EH (cell line): Measurements from ENCODE around the gene KNG1.
"Not testable (repeated sequence)": the region's sequence is repeated elsewhere in the genome, so short reads cannot be mapped to it uniquely, and the experiment has no call there.

Source experiments
- DNase-seq: peaks from one replicate; pipeline ENCODE4 v3.0.0-alpha.2; 2015; ENCODE audit warnings: low read depth

KNG1 gene

DNA sequence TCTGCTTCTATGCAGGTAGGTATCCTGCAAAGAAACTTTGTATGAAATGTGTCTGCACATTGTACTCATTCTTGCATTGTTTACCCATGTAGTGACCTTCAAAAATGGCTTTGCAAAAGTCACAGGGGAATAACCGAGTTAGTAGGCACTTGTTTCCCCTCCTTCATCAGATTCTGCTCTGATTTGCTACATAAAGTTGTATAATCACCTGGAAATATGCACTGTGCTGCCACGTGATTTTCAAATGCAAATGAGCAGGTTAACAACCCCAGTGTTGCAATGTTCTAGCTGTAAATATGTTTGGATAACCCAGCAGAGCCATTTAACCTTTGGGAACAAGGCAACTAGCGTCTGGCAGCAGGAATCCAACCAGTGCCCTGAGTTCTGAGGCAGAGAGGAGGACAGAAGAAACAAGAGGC is at the start of gene KNG1:
TSS of gene KNG1 (plus strand) at position 321 of the 419 bp plus-strand sequence. CDS start 184 bp downstream, outside the sequence.
- no peak for DNase-seq

DNA sequence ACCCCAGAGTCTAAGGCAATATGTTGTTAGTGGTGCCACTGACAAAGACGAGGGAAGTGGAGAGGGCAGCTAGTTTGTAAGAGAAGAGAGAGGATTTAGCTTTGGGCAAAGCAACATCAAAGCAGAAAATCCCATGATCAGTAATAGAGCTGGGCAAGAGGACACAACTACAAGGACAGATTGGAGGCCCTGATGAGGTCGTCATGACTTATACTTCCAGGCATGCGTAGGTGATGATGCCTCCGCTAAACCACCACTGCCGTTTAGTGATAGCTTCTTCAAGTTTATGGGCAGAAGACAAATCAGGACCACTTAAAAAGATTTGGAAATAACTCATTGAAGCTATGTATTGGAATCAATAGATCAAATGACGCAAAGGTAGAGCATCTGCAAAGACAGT is 48.7 kb upstream of the KNG1 start:
- no peak for DNase-seq

DNA sequence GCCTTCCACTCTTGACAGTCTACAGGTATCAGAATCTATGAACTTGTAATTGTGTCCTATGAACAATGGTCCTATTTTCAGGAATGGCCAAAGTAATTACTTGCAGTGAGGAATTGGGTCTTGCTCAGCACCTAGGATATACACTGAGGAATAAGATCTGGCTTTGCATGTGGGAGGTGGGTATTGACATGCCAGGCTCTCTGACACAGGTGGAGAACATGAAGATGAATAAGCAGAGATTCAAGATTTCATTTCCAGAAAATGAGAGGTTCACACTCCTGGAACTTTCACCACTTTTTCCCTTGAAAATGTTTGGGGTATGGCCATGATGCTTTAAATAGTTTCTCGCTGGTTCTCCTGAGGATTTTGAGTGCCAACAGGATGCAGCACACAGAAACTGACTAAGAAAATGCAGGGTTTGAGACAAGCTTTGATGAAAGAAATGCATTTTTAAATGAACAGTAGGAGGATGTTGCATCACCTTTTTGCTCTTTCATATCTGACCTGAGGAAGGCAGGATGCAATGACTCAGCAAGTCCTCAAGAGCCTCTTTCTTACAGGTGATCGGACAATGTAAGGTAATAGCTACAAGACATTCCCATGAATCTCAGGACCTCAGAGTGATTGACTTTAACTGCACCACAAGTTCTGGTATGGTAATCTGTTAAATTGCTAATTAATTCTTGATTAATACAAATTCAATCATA is 47.6 kb upstream of the KNG1 start:
- DNase-seq, result no peak

DNA sequence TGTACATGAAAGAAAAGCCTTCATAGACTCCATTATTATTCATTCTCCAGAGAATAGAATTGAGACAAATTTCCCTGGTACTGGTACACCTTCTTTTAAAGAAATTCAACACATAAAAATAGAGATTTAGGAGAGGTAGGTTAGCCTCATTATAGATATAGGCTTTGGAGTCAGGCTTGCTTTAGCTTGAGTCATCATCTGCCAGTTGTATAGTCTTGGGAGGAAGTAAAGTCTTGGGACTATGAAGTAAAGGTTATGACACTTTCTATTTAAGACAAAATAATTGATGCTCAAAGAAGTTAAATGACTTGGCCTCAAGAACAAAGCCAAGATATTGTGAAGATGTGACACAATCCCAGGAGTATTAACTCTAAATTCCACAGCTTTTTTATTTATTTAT is 47.0 kb upstream of the KNG1 start:
- no peak for DNase-seq

DNA sequence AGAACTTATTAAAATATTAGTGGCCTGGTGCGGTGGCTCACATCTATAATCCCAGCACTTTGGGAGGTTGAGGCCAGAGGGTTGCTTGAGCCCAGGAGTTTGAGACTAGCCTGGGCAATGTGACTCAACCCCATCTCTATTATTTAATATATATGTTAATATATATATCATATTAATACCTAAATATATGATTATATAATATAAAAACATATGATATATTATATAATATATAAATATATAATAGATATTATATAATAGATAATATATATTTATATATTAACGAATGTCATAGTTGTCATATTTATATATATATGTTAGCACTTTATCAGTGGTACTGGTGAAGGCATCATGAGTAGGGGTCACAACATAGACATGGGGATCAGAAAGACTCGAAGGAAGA is 46.1 kb upstream of the KNG1 start:
- no peak for DNase-seq

DNA sequence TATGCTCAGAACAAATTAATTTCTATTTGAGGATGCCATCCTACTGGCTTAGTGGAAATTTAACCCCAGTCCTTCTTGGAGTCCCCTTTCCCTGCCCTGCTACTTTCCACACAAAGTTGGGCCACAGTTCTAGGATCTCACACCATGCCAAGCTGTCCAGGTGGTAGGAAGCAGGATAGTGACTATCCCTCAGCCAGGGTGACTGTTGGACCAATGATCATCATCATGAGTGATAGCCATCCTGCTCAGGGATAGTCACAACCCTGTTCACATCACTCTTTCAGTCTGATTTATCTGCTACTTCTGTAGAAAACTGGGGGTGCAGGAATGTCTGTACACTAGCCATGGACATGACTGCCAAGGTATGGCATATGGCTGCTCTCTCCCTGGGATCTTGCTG is 38.6 kb upstream of the KNG1 start:
- DNase-seq, result no peak

DNA sequence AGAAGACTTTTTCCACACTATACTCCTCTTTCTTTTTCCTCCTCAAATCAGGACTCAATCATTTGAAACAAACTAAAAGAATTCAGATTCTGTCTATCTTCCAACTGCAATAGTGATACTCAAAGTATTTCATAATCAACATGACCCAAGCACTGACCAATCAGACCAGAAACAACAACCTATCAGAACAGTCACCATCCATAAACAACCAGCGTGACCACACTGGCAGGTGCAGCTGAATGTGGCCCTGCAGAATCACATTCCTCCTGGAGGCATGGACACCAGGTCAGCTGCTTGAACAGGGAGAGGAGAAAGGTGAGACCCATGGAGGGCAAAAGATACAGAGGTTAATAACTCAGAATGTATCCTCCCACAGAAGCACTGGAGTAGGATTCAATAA is 38.0 kb upstream of the KNG1 start:
- no peak for DNase-seq

DNA sequence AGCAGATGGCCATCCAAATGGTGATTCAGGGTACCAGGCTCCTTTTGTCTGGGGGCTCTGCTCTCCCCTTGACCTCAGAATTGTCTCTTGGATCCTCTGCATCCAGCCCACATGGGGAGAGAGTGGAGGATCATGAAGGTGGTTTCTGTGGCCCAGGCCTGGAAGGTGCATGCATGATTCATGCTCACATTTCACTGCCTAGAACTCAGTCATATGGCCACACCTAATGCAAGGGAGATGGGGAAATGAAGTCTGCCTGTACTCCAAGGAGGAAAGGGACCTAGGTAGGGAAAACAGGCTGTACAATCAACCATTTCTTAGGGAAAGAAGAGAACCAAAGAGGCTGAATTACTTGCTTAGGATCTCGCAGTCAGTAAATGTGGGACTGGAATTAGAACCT is 36.3 kb upstream of the KNG1 start:
- no peak for DNase-seq

DNA sequence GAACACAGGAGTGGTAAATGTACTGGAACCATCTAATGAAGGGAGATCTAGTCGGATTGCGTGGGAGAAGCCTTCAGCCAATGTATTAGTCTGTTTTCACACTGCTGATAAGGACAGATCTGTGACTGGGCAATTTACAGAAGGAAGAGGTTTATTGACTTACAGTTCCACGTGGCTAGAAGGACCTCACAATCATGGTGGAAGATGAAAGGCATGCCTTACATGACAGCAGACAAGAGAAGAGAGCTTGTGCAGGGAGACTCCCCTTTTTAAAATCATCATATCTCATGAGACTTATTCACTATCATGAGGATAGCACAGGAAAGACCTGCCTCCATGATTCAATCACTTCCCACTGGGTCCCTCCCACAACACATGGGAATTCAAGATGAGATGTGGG is 34.3 kb upstream of the KNG1 start:
- no peak for DNase-seq

DNA sequence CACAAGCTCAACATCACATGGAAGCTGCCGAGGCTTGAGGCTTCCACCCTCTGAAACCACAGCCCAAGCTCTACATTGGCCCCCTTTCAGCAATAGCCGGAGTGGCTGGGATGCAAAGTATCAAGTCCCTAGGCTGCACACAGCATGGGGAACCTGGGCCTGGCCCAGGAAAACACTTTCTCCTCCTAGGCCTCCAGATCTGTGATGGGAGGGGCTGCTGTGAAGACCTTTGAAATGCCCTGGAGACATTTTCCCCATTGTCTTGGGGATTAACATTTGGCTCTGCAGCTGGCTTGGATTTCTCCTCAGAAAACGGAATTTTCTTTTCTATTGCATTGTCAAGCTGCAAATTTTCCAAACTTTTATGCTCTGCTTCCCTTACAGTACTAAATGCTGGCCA is 33.2 kb upstream of the KNG1 start:
- no peak for DNase-seq

DNA sequence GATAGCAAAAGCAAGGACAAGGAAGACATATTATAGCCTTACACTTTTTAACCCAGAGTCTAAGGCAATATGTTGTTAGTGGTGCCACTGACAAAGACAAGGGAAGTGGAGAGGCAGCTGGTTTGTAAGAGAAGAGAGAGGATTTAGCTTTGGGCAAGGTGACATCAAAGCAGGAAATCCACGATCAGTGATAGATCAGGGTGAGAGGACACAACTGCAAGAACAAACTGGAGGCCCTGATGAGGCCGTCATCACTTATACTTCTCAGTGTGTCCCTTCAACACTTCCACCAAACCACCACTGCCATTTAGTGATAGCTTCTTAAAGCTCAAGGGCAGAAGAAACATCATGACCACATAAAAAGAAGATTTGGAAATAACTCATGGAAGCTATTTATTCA is 30.7 kb upstream of the KNG1 start:
- DNase-seq, result not testable (repeated sequence)

DNA sequence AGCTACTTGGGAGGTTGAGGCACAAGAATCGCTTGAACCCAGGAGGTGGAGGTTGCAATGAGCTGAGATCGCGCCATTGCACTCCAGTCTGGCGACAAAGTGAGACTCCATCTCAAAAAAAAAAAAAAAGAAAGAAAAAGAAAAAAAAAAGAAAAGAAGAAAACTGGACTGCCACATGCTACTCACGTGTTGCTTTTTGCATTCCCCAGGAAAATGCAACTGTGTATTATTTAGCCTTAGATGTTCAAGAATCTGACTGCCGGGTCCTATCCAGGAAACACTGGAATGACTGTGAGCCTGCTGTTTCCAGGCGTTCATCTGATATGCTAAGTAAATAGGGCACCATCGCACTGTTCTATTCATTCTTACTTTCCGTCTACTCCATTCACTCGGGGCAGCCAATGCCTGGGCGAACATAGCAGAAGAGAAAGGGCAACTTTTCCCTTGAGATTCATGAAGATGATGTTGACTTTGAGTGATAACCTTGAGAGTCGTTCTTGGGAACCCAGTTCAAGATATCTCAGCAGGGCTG is 30.0 kb upstream of the KNG1 start:
- no peak for DNase-seq

DNA sequence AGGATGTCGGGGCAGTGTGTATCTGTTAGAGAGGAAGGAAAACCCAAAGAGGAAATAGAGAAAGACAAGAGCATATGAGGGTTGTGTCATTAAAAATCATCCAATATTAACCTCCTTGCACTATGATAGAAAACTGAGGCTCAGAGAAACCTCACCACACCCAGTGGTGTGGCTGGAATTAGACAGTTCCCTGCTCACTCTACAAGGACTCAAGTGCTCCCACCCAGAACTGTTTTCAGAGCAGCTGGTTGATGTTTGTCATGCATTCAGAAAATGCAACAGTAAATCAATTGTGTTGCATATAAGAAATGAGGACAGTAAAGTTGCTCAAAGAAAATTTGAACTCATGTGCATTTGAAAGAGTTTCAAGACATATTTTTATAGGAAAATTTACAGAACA is 26.9 kb upstream of the KNG1 start:
- not testable (repeated sequence) for DNase-seq

DNA sequence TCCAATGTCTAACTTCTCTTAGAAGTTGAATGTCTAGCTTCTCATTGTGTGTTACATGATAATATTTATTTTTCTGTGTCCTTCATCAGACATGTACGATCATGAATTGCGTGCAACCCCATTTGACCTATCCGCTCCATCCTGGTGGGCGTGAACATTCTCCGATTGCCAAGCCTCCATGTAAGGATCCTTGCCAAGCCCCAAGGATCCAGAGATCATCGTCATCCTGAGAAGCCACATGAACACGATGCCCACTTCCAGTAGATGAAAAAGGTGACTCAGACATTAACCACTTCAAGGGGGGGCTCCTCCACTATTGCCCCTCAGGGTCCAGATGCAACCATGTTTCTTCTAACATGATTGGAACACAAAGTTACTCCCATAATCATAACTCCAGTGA is 25.5 kb upstream of the KNG1 start:
- no peak for DNase-seq

DNA sequence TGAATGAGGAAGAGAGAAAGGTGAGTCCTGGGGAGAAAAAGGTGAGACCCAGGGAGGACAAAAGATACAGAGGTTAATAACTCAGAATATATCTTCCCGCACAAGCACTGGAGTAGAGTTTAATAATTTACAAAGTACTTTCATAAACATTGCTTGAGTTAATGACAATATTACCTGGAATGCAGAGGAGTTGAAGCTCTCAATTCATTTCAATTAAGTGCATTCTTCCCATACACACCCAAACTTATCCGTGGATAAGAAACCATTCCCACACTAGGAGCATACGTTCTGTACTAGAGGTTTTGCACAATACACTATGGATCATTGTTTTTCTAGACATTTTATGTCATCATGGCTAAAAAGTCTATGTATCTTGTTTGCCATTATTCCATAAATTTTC is 23.3 kb upstream of the KNG1 start:
- no peak for DNase-seq

DNA sequence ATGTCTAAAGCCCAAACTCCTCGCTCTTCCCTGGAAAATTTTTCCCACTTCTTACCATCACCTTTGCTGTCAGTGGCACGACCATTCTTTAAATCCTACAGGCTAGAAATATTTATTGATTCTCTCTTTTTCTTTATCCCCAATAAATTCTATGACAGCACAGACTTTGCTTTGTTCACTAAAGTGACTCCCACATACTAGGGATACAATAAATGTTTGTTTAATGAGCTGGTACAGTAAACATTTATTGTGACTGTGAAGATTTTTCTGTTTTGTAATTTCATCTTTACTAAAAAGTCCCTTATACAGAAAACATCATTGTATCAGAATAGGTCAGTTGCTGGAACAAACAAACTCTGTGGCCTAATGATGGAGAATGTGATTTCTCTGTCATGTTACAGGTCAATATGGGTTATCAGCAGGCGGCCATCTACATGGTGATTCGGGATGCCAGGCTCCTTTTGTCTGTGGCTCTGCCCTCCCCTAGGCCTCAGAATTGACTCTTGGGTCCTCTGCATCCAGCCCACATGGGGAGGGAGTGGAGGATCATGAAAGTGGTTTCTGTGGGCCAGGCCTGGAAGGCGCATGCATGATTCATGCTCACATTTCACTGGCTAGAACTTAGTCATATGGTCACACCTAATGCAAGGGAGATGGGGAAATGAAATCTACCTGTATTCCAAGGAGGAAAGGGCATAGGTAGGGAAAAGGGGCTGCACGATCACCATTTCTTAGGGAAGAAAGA is 22.7 kb upstream of the KNG1 start:
- no peak for DNase-seq

DNA sequence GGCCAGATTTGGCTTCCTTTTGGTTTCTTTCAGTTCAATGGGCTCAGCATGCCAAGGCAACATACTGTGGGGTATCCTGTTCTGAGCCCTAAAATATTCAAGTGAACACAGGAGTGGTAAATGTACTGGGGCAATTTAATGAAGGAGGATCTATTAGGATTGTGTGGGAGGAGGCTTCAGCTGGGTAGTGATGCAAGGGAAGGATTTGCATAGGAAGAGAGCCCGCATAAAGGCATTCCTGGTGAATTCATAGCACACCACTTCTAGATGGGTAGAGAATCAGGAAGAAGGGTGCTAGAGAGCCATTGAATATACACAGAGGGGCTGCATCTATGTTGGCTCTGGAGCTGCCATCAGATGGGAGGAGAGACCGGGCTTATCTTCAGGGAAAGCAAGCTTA is 20.6 kb upstream of the KNG1 start:
- DNase-seq, result no peak

DNA sequence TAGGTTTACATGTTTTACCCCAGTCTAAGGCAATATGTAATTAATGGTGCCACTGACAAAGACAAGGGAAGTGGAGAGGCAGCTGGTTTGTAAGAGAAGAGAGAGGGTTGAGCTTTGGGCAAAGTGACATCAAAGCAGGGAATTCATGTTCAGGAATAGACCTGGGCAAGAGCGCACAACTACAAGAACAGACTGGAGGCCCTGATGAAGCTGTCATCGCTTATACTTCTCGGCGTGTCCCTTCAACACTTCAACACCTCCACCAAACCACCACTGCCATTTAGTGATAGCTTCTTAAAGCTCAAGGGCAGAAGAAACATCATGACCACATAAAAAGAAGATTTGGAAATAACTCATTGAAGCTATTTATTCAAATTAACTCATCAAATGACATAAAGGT is 19.6 kb upstream of the KNG1 start:
- no peak for DNase-seq

DNA sequence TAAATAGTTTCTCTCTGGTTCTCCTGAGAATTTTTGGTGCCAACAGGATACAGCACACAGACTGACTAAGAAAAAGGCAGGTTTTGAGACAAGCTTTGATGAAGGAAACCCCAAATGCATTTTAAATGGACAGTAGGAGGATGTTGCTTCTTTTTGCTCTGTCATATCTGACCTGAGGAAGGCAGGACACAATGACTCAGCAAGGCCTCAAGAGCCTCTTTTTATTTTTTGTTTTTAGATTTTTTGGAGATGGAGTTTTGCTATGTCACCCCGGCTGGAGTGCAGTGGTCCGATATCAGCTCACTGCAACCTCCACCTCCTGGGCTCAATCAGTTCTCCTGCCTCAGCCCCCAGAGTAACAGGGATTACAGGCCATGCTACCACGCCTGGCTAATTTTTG is 16.9 kb upstream of the KNG1 start:
- DNase-seq, result peak; percentile 6

DNA sequence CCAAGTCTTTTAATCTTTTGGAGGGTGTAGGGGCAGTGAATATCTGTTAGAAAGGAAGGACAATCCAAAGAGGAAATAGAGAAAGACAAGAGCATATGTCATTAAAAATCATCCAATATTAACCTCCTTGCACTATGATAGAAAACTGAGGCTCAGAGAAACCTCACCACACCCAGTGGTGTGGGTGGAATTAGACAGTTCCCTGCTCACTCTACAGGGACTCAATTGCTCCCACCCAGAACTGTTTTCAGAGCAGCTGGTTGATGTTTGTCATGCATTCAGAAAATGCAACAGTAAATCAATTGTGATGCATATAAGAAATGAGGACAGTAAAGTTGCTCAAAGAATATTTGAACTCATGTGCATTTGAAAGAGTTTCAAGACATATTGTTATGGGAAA is 14.7 kb upstream of the KNG1 start:
- not testable (repeated sequence) for DNase-seq

DNA sequence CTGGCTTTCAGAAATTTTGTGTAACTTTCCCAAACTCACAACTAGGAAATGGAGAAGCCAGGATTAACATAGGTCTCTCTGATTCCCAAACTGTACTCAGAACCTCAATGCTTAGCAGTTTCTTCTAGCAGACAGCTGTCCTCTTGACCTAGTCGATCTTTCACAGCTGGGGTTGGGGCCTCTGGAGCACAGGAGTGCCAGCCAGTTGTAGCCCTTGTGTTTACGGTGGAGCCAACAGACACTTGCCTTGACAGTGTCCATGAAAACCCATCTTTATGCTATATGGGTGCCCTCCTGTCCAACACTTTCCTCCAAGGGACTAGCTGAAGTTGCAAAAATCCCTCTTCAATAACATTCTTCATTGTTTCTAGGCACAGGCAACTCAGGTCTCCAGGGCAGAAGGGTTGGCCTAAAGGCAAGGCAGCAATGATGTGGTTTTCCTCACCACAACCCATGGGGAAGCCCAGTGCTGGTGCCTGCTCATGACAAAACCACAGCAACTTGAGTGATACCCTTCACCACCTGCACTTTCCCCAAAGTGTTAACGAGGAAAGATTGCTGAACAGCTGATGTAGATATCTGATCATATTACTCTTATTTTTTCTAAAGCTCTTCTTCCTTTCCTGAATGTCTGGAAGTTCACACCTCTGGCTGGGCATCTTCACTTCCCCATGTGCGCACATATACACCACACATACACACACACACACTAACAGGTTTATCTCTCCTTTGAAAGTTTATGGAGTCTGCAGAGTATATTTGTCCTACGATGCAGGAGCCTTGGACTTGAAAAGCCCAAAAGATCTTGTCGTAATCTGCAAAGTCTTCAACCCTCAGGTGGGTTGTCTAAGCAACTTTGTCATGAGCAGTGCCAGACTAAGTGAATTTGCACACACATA is 11.0 kb upstream of the KNG1 start:
- no peak for DNase-seq

DNA sequence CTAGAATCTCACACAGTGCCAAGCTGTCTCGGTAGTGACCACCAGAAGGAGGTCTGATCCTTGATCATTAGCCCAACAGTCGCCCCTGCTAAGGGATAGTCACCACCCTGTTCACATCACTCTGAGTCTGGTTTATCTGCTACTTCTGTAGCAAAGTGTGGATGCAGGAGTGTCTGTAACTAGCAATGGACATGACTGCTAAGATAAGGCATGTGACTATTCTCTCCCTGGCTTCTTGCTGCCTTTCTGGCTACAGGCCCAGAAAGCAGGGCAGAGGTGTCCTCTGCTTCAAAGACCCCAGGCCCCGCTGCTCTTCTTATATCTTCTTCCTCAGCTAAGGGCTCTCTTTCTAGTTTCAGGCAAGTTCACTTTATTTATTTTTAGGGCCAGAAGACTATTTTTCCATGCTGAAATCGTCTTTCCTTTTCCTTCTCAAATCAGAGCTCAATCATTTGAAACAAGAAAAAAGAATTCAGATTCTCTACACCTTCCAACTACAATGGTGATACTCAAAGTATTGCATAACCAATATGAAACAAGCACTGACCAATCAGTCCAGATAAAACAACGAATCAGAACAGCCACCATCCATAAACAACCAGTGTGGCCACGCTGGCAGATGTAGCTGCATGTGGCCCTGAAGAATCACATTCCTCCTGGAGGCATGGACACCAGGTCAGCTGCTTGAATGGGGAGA is 8.0 kb upstream of the KNG1 start:
- no peak for DNase-seq
